NCI-H2029 (cell line): ENCODE measurements around the gene ZNF655.
"Not testable (repeated sequence)": the region's sequence is repeated elsewhere in the genome, so short reads cannot be mapped to it uniquely, and the experiment has no call there.

Experiments
- DNase-seq: peaks from one replicate; lab custom pipeline; 2025; lab: John Stamatoyannopoulos, UW

Gene ZNF655

GRCh38 chr7:99560834-99561736 is 2.6 kb downstream of the ZNF655 start:
- no peak for DNase-seq

- DNase-seq: no peak
These were observed 3.3 kb downstream of the ZNF655 start for GRCh38 chr7:99561737-99562051.

- no peak for DNase-seq
These were observed 3.8 kb downstream of the ZNF655 start for GRCh38 chr7:99562114-99562784.

DNA sequence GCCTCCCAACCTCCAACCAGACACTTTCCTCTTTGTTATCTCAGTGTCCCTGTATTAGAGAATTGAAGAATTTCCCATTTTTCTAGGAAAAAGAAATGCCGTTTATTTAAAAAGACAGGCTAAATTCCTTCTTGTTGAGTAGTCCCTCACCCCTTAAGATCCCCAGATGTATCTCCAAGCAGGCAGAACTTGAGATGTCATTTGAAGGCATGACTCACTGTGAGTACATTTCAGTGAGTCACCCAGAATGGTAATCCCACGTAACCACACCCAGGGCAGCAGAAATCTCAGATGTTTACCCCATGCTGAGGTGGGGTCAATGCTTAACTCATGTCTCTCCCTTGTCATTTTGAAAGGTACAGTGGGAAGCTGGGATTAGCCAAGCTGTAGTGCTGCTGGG is 4.4 kb downstream of the ZNF655 start:
- DNase-seq: no peak

DNA sequence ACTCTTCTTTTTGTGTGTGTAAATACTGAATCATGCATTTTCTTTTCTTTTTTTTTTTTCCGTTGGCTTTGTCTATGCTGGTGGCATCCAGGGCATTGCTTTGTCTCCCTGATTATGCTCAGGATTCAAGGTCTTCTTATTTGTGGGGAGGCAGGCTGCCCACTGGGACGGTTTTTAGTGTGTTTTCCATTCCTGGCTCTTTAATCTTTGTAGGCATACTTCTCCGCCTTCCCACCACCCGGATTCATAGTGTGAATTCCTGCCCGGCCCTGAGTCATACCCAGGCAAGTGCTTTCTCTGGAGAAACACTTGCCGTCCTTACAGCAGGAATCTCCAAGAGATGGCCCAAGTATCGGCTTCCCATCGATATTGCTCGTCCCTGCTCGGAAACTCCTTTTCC is 5.2 kb downstream of the ZNF655 start:
- DNase-seq: no peak

DNA sequence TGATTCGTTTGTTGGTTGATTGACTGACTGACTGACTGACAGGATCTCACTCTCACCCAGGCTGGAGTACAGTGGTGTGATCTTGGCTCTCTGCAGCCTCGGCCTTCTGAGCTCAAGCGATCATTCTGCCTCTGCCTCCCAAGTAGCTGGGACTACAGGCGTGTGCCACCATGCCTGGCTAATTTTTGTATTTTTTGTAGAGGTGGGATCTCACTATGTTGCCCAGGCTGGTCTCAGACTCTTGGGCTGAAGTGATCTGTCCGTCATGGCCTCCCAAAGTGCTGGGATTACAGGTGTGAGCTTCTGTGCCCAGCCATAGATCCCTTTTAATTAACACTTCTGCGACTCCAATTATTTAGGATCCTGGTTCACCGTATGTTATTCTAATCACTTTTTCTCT is 10.3 kb downstream of the ZNF655 start:
- DNase-seq: not testable (repeated sequence)

- no peak for DNase-seq
These were observed 13.3 kb downstream of the ZNF655 start for GRCh38 chr7:99571768-99572167.

GRCh38 chr7:99573257-99573656 is 14.8 kb downstream of the ZNF655 start:
- no peak for DNase-seq

DNA sequence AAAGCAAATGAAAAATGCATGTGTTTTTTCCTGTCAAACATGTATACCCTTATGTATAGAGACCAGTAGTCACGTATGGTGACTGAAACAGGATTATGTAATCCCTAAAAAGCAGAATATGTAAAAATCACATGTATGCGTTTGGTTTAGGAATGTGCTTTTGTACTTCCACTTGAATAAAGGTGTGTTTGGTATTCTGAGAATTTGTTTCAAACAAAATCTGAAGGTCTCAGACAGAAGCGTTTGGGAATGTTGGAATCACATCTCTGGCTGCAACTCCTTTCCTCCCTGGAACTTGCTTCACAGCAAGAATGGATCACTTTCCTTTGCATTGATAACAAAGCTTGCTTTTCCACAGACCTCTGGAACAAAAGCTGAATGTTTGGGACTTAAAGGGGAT is 17.8 kb downstream of the ZNF655 start:
- no peak for DNase-seq

DNA sequence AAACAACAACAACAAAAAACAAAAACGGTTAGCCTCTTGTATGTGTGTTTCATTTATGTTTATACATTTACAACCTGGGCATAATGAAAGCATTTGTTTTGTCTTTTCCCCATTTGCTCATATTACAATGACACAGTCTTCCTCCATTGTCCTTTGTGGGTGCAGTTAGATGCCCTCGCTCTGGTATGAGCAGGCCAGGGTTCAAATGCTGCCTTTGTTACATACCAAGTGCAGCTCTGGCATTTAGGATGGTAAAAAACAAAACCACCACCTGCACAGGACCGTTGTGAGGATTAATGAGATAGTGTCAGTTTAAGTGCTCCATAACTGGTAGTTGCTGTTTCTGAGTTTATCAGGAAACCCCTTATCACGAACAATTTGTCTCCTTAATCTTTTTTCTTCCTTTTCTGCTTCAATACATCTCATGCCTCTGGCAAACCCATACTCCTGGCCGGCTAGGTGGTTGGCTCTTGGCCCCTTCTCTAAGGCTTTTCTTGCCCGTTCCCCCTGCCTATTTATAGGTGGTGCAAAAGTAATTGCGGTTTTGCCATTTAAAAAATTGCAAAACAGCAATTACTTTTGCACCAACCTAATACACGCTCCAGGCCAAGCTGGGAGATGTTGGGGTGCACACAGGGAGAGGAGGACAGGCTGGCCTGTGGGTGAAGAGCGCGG is 21.0 kb downstream of the ZNF655 start:
- DNase-seq: no peak

DNA sequence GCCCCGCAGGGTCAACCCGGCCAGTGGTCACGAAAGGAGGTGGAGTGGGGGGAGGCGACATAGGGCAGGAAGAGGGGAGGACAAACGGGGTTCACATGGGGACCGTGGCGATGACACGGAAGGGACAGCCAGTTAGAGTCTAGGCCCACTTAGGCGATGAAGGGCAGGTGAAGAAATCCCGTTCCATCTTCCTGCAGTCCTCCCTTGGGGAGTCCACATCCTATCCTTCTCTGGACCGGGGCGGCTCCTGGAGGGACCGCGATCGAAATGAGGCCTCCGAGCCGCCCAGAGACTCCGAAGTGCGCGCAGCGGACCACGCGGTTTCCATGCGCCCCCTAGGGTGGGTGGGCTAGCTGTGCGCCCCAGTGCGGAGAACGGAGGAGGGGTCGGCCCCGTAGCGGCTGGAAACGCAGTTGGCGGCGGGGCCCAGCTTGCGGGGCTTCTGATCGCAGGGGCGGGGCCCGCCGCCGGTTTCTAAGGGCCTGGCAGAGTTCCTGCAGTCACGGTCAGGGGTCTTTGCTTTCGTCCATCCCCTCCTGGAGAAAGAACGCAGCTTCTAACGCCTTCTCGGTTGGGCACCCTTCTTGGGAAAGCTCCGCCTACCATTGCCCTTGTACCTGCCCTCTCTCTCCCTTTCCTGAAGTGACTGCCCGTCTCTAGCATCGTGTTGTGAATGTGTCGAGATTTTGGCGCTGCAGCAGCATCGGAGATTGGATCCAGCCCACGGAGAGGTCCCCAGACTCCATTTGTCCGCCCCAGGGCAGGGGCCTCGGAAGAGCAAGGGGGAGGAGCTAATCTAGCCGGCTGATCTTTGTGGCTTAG is 21.7 kb downstream of the ZNF655 start:
- DNase-seq: no peak

DNA sequence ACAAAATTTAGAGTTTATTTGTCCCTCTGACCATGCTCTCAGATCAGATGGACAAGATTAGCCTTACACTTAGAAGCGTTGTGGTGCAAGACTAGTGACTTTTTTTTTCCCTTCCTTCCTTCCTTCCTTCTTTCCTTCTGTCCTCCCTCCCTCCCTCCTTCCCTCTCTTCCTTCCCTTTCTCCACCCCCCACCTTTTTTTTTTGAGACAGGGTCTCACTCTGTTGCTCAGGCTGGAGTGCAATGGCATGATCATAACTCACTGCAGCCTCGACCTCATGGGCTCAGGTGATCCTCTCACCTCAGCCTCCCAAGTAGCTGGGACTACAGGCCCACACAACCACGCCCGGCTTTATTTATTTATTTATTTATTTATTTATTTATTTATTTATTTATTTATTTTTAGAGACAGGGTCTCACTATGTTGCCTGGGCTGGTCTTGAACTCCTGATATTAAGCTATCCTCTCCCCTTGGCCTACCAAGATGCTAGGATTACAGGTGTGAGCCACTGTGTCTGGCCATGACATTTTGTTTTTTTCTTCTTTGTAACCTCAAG is 22.4 kb downstream of the ZNF655 start:
- DNase-seq: not testable (repeated sequence)

DNA sequence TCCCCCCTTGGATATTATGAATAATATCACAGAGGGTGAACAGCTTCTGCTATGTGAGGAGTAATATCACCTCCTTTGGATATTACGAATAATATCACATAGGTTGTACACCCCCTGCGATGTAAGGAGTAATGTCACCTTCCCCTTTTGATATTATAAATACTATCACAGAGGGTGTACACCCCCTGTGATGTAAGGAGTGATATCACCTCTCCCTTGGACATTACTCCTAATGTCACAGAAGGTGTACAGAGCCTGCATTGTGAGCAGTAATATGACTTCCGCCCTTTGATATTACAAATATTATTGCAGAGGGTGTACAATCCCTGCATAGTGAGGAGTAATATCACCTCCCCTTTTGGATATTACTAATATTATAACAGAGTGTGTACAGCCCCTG is 30.4 kb downstream of the ZNF655 start:
- no peak for DNase-seq

DNA sequence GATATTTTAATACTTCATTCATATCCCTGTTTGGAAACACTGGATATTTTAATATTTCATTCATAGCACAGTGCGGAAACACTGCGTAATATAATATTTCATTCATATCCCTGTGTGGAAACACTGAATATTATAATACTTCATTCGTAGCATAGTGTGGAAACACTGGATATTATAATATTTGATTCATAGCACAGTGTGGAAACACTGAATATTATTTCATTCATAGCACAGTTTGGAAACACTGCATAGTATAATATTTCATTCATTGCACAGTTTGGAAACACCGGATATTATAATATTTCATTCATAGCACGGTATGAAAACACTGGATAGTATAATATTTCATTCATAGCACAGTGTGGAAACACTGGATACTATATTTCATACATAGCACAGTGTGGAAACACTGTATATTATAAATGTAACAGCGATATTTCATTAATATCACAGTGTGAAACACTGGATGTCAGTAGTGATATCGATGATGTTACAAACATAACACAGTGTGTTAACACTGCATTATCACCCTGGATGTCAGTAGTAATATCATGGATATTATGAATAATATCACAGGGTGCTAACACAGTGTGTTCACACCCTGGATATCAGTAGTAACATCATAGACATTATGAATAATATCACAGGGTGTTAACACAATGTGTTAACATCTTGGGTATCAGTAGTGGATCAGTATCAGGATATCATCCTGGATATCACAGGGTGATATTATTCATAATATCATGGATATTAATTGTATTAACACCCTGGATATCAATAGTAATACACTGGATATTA is 36.7 kb downstream of the ZNF655 start:
- no peak for DNase-seq

DNA sequence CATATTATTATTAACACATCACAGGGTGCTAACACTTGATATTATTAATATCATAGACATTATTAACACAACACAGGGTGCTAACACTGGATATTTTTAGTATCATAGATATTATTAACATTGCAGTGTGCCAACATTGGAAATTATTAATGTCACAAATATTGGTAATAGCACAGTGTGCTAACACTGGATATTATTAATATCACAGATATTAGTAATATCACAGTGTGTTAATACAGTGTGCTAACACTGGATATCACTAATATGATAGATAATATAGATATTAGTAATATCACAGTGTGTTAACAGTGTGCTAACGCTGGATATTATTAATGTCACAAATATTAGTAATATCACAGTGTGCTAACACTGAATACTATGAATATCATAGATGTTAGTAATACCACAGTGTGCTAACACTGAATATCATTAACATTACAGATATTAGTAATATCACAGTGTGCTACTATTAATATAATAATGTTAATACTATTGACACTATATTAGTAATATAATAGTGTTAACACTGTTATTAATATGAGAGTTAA is 38.0 kb downstream of the ZNF655 start:
- no peak for DNase-seq

- no peak for DNase-seq
These were observed 39.5 kb downstream of the ZNF655 start, which contains the start of gene TMEM225B for GRCh38 chr7:99597762-99598501. Gene TMEM225B, plus strand, starts transcription at chr7:99598267. Its CDS starts 6,122 bp downstream, at chr7:99604389.

GRCh38 chr7:99599836-99600235 is 41.4 kb downstream of the ZNF655 start:
- no peak for DNase-seq

DNA sequence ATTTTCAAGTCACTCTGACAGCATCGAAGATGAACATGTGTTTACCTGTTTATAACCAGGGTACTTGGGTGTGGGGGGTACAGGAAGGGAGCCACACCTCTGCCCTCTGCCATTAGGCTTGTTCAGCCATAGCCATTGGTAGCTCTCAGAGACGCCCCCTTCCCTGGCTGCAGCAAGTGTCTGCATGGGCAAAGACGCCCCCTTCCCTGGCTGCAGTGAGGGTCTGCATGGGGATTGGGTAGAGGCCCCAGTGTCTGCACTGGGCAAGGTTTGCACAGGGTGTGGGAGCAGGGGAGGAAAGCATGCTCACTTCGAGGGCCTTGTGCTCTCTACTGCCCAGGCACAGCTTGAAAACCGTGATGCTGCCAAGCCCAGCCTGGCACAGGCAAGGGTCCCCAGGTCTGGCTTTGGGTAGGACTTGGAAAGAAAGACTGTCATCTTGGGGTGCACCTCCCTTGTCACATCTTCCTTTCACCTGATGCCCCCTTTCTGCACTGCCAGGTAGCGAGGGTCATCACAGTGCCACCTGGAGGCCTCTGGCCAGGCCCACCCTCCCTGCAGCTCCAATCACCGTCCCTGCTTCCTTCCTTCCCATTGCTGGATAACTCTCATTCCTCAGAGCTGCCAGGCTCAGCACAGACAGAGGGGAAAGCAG is 43.3 kb downstream of the ZNF655 start:
- DNase-seq: no peak

DNA sequence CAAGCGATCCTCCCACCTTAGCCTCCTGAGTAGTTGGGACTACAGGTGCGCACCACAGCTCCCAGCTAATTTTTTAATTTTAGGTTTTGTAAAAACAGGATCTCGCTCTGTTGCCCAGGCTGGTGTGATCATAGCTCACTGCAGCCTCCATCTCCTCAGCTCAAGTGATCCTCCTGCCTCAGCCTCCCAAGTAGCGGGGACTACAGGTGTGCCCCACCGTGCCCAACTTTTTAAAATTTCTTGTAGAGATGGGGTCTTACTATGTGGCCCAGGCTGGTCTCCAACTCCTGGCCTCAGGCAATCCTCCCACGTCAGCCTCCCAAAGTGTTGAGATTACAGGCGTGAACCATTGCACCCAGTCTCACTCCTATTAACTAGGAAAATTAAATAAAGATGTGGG is 47.1 kb downstream of the ZNF655 start:
- DNase-seq: no peak
